ENCODE measurements around the gene TMEM247. TPM values are rescaled to one million over a fixed set of nuclear protein-coding genes. Genes with fewer than 3 reads are reported as not detected.

The TMEM247 gene
- total RNA-seq, 1 donor from 2014 or later: not detected

DNA sequence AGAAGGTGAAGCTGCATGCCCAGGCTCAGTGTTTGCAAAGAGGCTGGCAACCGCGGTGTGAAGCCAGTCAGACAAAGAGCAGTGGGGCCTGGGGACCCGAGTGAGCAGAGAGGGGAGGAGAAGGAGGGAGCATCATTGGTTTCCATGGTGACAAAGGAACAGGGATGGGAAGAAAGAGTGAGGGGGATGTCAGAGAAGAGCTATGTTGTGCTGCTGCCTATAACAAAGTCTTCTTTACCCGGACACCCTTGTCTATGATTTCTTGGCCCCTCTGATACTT lies 14.5 kb downstream of the TMEM247 start:
- Mint-ChIP-seq H3K27ac (ENCODE audit: unreplicated experiment) (no peak overlapping the region), H3K4me1 (ENCODE audit: low read depth) (peaks cover 37% of the 10 kb centered on the region), H3K9me3 (ENCODE audit: low read depth) (no peaks in the 10 kb centered on the region), H3K27me3 (ENCODE audit: low read depth) (no peaks in the 10 kb centered on the region), H3K36me3 (ENCODE audit: low read depth) (no peaks in the 10 kb centered on the region), H3K4me3 (ENCODE audit: unreplicated experiment) (no peak overlapping the region)
- TF ChIP-seq CTCF (IDR thresholded peaks at IDR 0.05): no peak
- DNase-seq (ENCODE audit: low spot score): no peak

GRCh38 chr2:46494596-46494995 lies 15.2 kb downstream of the TMEM247 start:
- TF ChIP-seq CTCF (IDR thresholded peaks at IDR 0.05): no peak
- DNase-seq (ENCODE audit: low spot score): no peak
- H3K27me3 Mint-ChIP-seq (ENCODE audit: low read depth): no peaks in the 10 kb centered on the region
- H3K36me3 Mint-ChIP-seq (ENCODE audit: low read depth): no peaks in the 10 kb centered on the region
- H3K9me3 Mint-ChIP-seq (ENCODE audit: low read depth): no peaks in the 10 kb centered on the region
- no peak overlapping the region for H3K4me3 Mint-ChIP-seq (ENCODE audit: unreplicated experiment)
- no peak overlapping the region for H3K27ac Mint-ChIP-seq (ENCODE audit: unreplicated experiment)
- peaks cover 42% of the 10 kb centered on the region for H3K4me1 Mint-ChIP-seq (ENCODE audit: low read depth)

DNA sequence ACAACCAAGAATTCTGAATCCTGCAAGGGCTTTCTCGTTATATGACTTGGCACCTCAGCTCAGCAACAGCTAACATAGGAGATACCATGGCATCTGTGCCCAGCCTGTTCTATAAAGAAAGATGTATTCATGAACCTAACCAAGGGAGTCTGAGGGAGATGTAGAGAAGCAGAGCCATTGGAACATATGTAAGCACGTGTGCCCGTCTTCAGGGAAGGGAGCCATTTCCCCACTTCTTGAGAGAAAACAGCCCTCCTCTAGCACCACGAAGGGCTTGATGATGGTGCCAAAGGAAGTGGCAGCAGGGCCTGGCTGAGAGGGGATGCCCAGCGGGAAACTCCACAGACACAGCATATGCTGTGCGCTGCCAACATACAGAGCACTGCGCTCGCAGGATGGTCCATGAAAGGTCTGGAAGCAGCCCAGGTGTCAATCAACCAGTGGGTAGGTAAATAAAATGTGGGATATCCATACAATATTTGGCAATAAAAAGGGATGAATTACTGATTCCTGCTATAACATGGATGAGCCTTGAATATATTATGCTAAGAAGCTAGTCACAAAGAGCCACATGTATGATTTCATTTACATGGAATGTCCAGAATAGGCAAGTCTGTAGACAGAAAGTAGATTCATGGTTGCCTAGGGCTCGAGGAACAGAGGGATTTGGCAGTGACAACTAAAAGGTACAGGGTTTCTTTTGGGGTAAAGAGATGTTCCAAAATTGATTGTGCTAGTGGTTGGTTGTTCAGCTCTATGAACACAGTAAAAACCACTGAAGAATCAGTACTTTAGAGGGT lies 16.1 kb downstream of the TMEM247 start:
- H3K9me3 Mint-ChIP-seq (ENCODE audit: low read depth): no peaks in the 10 kb centered on the region
- TF ChIP-seq CTCF (IDR thresholded peaks at IDR 0.05): no peak
- peaks cover 43% of the 10 kb centered on the region for H3K4me1 Mint-ChIP-seq (ENCODE audit: low read depth)
- no peak overlapping the region for H3K27ac Mint-ChIP-seq (ENCODE audit: unreplicated experiment)
- no peaks in the 10 kb centered on the region for H3K27me3 Mint-ChIP-seq (ENCODE audit: low read depth)
- H3K36me3 Mint-ChIP-seq (ENCODE audit: low read depth): no peaks in the 10 kb centered on the region
- H3K4me3 Mint-ChIP-seq (ENCODE audit: unreplicated experiment): no peak overlapping the region
- DNase-seq (ENCODE audit: low spot score): no peak

- Mint-ChIP-seq H3K27ac (ENCODE audit: unreplicated experiment) (no peak overlapping the region), H3K27me3 (ENCODE audit: low read depth) (no peaks in the 10 kb centered on the region), H3K36me3 (ENCODE audit: low read depth) (no peaks in the 10 kb centered on the region), H3K4me1 (ENCODE audit: low read depth) (peaks cover 35% of the 10 kb centered on the region), H3K4me3 (ENCODE audit: unreplicated experiment) (no peak overlapping the region), H3K9me3 (ENCODE audit: low read depth) (no peaks in the 10 kb centered on the region)
- no peak for TF ChIP-seq CTCF (IDR thresholded peaks at IDR 0.05)
- DNase-seq (ENCODE audit: low spot score): no peak
Observed at GRCh38 chr2:46497766-46498165, 18.4 kb downstream of the TMEM247 start.

GRCh38 chr2:46498681-46499080 lies 19.3 kb downstream of the TMEM247 start:
- H3K27me3 Mint-ChIP-seq (ENCODE audit: low read depth): no peaks in the 10 kb centered on the region
- TF ChIP-seq CTCF (IDR thresholded peaks at IDR 0.05): no peak
- no peak overlapping the region for H3K4me3 Mint-ChIP-seq (ENCODE audit: unreplicated experiment)
- DNase-seq (ENCODE audit: low spot score): no peak
- H3K36me3 Mint-ChIP-seq (ENCODE audit: low read depth): no peaks in the 10 kb centered on the region
- no peak overlapping the region for H3K27ac Mint-ChIP-seq (ENCODE audit: unreplicated experiment)
- no peaks in the 10 kb centered on the region for H3K9me3 Mint-ChIP-seq (ENCODE audit: low read depth)
- H3K4me1 Mint-ChIP-seq (ENCODE audit: low read depth): peaks cover 26% of the 10 kb centered on the region

All from chondrocyte (in vitro differentiated cells).